K562 (cell line): ENCODE data around the gene FMC1.

ENCODE experiments used
- BHLHE40 ChIP-seq: IDR thresholded peaks from 2 replicates; pipeline ENCODE4 v1.6.1; 2011; ENCODE audit warnings: low read length, improper control_type of control experiment
- BRF1 ChIP-seq: IDR thresholded peaks from 3 replicates; pipeline ENCODE4 v1.6.1; 2011; ENCODE audit warnings: borderline replicate concordance, mild to moderate bottlenecking; ENCODE audit not compliant: insufficient read length; ENCODE audit errors: extremely low read depth
- CREBBP ChIP-seq: IDR thresholded peaks from one replicate; pipeline ENCODE4 v1.6.1; 2012; ENCODE audit warnings: low read depth, mild to moderate bottlenecking, control low read depth, inconsistent platforms, low read length
- EGR1 ChIP-seq: fragments of 450-650 bp; conservative IDR thresholded peaks from 2 replicates; pipeline ENCODE4 v1.6.1; 2017; ENCODE audit warnings: mild to moderate bottlenecking
- ELF4 ChIP-seq: fragments of 450-650 bp; formaldehyde crosslinking; IDR thresholded peaks from 2 replicates; pipeline ENCODE4 v1.4.0; 2022; ENCODE audit warnings: missing genetic modification characterization
- KDM1A ChIP-seq, 2 experiments: fragments of 450-650 bp; IDR thresholded peaks; 2 replicates each; pipeline ENCODE4 v1.6.1; 2016; ENCODE audit warnings: mild to moderate bottlenecking in 2 of 2
- RBM17 ChIP-seq: fragments of 200-400 bp; formaldehyde crosslinking; IDR thresholded peaks from 2 replicates; pipeline ENCODE4 v1.6.1; 2017; ENCODE audit warnings: low read depth, mild to moderate bottlenecking, low read length, borderline replicate concordance
- TF ChIP-seq, protein P1 (sequence below), 3 experiments: IDR thresholded peaks in 2 of 3; conservative IDR thresholded peaks in 1 of 3; 2 replicates each; pipeline ENCODE4 v1.5.1; 2011 to 2012; ENCODE audit warnings: low read length in 3 of 3, mild to moderate bottlenecking in 3 of 3, control low read depth in 2 of 3, improper control_type of control experiment in 1 of 3, inconsistent platforms in 1 of 3, low read depth in 1 of 3, mixed read lengths in 1 of 3, moderate library complexity in 1 of 3; ENCODE audit not compliant: insufficient read depth in 2 of 3

DNA sequence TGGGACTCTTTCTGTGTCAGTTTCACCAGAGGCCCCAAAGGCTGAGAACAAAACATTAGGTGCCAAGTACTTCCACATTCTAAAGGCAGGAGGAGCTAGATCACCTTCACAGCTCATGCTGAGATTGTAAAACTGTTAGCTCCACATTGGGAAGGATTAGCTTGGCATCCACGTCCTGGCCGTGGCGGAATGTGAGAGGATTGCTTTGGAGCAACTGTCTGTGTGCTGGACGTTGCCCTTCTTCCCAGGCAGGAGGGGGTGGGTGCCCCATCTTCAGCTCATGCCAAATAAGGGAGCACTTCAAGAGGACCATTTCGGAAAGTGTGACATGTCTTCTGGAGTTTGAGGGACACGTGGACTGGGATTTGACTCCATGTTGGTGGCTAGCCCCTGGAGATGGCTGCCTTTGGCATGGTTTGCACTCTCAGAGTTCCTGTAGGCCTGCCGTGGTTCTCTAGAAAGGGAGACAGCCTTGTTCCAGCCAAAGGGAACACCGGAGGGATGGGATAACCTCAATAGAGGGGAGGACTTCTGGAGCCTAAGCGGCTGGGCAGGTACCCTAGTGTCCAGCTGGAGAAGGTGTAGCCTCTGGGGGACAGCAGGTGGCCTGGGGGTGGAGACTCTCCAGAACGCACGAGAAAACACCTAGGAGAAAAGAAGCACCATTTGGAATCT lies 19.9 kb upstream of the FMC1 start:
- TF ChIP-seq BRF1 (no peak), BHLHE40 (no peak), KDM1A (IDR thresholded peaks at IDR 0.05) (no peak), RBM17 (no peak), ELF4 (CRISPR knock-in tag) (no peak), CREBBP (no peak), EGR1 (no peak)
- TF ChIP-seq, protein P1, sequence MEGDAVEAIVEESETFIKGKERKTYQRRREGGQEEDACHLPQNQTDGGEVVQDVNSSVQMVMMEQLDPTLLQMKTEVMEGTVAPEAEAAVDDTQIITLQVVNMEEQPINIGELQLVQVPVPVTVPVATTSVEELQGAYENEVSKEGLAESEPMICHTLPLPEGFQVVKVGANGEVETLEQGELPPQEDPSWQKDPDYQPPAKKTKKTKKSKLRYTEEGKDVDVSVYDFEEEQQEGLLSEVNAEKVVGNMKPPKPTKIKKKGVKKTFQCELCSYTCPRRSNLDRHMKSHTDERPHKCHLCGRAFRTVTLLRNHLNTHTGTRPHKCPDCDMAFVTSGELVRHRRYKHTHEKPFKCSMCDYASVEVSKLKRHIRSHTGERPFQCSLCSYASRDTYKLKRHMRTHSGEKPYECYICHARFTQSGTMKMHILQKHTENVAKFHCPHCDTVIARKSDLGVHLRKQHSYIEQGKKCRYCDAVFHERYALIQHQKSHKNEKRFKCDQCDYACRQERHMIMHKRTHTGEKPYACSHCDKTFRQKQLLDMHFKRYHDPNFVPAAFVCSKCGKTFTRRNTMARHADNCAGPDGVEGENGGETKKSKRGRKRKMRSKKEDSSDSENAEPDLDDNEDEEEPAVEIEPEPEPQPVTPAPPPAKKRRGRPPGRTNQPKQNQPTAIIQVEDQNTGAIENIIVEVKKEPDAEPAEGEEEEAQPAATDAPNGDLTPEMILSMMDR (IDR thresholded peaks at IDR 0.05 in 2 of 3, conservative IDR thresholded peaks at IDR 0.05 in 1 of 3; ENCODE audit: insufficient read depth in 2 of 3, low read depth in 1 of 3, low read length in 3 of 3): peak; percentile 70 to 84 (median 77)
